KBM-7 (cell line): ENCODE results near the gene EMX1.

ENCODE experiments used
- DNase-seq: peaks from one replicate; pipeline ENCODE4 v3.0.0-alpha.2; 2015
- in situ Hi-C: fragments of 300-500 bp; cut with MboI; formaldehyde crosslinking; loops from 2 replicates; pipeline ENCODE4 v1.14.3; 2020; ENCODE audit warnings: low sequenced_read_pairs, low pct_unique_long_range_greater_than_20kb, mixed read lengths

The EMX1 gene

DNA sequence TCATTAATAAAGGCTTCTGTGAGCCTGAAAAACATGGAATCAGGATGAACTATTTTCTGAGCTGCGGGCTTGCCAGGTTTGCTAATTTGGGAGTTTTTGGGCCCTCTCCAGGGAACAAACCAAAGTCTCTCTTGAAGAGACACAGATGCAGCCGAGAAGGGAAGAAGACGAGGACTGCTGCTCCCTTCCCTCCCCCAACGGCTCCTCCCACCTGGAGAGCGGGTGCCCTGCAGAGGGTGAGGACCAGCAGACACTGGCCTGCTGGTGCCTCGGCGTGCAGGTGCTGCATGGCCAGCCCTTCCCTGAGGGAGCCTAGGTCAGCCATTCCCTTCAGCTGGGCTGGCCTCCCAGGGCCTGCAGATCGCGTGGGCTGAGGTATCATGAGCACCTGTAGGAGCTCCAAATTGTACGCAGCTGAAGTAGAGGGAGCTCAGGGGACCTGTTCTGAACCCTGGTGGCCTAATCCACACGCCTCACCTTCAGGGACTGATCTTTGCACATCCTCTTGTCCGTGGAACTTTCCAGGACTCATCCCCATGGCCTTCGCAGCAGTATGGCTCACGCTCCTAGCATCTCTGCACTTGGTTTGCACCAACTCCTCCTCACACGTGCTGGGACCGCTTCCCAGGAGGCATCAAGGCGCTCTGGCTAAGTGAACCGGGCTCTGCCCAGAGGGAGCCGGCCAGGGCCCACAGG lies 19.5 kb downstream of the EMX1 start:
- DNase-seq = no peak
- in situ Hi-C loops = no loop called here

DNA sequence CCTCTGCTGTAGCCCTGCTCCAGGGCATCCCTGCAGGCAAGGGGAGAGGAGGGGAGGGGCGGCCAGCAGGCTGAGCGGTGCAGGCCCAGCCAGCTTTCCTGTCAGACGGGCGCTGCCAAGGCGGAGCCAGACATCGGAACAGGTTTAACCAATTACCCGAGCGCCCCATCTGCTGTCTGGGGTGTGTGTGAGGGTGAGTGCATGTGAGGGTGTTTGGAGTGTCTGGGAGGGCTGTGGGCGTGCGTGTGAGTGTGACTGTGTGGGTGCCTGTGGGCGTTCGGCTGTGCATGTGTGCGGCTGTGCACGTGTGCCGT lies 20.0 kb downstream of the EMX1 start:
- in situ Hi-C loops = no loop called here
- no peak for DNase-seq

GRCh38 chr2:72938455-72938854 lies 21.1 kb downstream of the EMX1 start:
- no peak for DNase-seq
- in situ Hi-C loops = no loop called here

GRCh38 chr2:72940361-72940760 lies 23.0 kb downstream of the EMX1 start:
- in situ Hi-C loops = no loop called here

GRCh38 chr2:72940786-72941185 lies 23.5 kb downstream of the EMX1 start:
- DNase-seq = no peak
- in situ Hi-C loops = no loop called here

More at GRCh38 chr2:72940361-72940760, 23.0 kb downstream of the EMX1 start:
- no peak for DNase-seq

DNA sequence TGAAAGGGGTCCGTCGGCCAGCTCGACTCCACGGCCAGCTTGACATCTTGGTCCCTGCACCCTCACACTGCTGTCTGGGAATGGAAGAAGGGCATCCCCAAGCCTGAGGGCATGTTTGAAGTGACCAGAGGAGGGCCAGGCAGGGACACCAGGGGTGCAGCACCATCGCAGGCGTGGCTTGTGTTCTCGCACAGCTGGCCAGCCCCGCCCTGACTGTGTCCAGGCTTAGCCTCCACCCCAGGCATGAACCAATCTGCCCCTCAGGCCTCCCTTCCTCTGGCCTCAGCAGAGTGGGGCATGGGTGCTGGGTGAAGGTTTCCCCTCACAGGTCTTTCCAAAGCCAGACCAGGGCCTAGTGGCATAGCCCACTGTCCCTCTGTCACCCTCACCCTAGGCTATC lies 25.0 kb downstream of the EMX1 start:
- in situ Hi-C loops = no loop called here
- no peak for DNase-seq

DNA sequence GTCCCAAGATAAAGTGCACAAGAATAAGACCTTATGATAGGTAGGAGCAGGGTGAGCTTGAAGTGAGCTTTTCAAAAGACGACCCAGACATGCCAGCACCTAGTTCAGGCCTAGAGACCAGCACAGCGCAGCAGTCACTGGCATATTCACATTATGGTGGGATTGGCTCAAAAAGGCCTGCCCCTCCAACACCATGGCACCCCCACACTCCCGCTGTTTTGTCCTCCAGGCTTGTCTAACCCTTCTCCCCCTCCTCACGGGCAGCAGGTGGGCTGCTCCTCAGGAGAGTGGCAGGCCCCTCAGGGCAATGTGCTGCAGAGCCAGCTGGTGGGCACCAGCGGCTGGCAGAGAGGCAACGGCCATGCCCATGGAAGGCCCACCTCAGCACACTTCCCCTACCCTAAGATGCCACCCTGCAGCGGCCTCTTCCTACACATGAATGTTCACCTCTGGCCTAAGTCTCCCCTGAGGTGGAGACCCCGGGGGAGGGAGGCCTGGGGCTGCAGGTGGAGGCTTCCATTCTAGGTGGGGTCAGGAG lies 25.6 kb downstream of the EMX1 start:
- in situ Hi-C loops = no loop called here
- DNase-seq = no peak

- no peak for DNase-seq
- in situ Hi-C loops = no loop called here
These were observed 26.4 kb downstream of the EMX1 start for GRCh38 chr2:72943540-72944395.

DNA sequence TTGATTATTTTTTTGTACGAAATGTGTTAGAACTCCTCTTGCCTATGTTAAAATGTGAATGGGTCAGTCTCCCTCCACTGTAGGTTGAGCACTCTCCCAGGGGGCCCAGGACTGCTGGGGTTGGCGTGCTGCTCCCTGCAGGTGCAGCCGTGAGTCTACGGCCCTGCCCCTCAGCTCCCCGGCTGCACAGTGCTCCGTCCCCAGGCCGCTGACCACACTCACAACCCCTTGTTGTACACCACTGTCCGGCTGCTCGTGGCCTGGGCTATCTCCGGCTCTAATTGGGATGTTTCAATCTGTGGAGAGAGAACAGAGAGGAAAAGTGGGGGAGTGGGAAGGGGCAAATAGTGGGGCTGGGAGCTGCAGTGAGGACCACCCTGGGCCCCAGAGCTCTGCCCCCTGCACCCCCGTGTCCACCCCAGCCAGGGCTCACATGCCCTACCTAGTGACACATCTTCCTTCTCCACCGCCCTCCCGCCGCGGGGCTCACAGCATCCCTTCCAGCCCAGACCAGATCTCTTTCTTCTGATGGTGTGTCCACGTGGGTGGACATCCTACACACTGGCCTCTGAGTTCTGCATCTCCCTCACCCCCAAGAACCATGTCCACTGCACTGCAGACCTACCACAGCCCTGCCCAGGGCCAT lies 27.6 kb downstream of the EMX1 start:
- in situ Hi-C loops = no loop called here
- no peak for DNase-seq

DNA sequence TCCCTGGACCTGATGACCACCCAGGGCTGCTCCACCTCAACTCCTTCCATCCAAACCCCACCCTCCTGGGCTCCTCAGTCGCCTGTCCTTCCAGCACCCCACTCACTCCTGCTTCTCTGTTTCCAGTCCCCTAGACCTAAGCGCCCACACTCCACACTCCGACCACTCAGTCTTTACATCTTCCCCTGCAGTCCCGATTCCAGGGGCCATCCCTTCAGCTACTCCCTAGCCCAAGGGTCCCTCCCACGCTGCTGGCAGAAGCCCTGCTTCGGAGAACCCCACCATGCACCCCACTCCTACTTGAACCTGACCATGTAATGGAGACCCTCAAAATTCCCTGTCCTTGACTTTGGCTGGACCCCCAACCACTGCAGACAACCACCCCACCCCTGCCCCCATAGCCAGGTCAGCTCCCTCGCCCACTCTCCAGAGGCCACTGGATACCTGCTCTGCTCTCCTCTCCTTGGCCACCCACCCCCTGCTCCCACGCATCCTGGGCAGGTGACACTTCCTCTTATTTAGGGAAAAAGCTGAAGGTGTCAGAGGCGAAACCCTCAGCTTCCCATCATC lies 28.2 kb downstream of the EMX1 start:
- in situ Hi-C loops = no loop called here
- no peak for DNase-seq

DNA sequence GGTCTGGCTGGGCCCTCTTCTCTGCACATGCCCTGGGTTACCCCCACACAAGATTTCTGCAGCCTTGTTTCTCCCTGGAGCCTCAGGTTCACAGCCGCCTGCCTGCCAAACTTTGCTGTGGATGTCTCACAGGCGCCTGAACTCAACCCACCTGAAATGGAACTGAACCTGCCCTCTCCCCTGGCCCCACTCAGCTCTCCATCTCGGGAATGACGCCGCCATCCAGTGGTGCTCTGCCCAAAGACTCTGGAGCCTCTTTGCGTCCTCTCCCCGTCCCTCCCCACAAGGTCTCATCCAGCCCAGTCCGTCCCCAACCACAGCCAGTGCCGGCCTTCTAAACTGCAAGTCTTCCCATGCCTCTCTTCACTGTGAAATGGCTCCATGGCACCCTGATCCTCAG lies 29.1 kb downstream of the EMX1 start:
- no peak for DNase-seq
- in situ Hi-C loops = no loop called here

- DNase-seq = no peak
- in situ Hi-C loops = no loop called here
These were observed 30.9 kb downstream of the EMX1 start for GRCh38 chr2:72947952-72948830.

DNA sequence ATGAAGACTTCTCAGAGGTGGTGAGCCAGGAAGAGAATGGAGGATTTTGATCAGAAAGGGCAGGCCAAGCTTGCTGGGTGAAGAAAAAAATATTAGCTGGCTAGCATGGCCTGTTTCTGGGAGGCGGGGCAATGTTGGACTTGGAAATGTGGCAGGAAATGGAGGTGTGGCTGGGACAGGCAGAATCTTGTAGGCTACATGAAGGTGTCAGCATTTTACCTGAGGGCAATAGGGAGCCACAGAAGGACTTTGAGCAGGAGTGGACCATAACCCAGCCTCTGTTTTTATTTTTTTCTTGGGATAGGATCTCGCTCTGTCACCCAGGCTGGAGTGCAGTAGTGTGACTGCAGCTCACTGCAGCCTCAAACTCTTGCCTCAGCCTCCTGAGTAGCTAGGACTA lies 31.7 kb downstream of the EMX1 start:
- in situ Hi-C loops = no loop called here
- no peak for DNase-seq

- DNase-seq = no peak
- in situ Hi-C loops = no loop called here
These were observed 32.3 kb downstream of the EMX1 start for GRCh38 chr2:72949642-72950041.

DNA sequence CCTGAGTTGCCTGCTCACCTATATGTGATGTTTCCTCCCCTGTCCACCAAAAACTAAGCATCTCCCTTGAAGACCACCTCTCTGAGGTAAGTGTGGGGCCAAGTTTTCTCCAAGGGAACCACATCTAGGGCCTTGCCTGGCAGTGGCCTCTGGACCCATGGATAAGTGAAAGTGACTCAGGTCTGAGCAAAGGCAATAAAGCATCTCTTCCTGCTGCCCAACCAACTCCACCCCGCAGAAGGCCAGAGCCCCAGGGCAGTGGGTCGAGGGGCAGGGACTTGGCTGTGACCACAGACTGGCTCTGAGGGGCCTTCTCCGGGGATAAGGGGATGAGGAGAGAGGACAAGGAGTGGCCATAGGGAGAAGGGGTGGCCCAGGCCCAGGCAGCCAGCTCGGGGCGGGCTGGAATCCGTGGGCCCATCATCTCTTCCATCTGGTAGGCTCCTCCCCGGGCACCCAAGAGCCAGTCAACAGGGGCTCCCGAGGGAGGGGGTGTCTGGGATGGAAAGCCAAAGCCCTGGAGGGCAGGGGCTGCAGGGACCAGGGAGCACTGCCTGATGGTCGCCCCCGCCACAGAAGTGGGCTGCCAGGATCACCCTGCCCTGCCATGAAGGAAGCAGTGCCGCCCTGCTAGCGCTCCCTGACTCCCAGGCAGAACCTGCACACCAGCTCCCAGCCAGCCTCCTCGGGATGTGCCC lies 33.4 kb downstream of the EMX1 start:
- in situ Hi-C loops = no loop called here
- DNase-seq = no peak

- DNase-seq = no peak
- in situ Hi-C loops = no loop called here
These were observed 34.2 kb downstream of the EMX1 start for GRCh38 chr2:72951303-72952095.

DNA sequence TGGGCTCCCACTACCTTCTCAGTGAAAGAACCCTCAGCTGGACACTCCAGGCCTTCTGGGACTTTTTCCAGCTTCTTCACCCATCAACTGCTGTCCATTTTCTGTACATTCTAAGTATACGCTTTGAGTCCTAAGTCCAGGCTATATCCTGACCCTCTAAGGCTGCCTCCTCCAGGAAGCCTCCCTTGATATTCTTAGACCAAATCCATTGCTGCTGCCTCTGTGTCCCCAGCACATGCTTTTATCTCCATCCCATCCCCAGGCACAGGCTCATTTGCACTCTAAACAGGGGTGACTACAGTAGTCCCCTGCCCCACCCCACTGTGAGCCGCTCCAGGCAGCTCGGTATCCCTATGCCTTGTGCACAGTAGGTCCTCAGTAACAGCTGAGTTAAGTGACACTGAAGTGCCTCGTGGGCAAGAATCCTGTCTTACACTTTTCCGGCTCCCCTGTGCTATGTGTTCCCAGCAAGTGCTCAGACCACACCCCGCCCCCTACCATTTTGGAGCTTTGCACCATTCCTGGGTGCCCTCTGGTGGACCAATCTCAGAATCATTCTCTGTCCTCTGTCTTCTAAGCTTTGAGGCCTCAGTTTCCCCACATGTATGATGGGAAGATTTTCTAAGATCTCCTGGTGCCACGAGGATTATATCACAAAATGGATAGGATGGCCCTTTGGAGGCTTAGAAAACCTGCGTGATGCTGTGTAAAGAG lies 34.9 kb downstream of the EMX1 start:
- in situ Hi-C loops = no loop called here
- no peak for DNase-seq
